ENCODE data around the gene RPS19BP1.
"Not testable (repeated sequence)": the region's sequence is repeated elsewhere in the genome, so short reads cannot be mapped to it uniquely, and the experiment has no call there.

GRCh38 chr22:39507021-39507420 is 25.5 kb downstream of the RPS19BP1 start:
- not testable (repeated sequence) for TF ChIP-seq CTCF (IDR thresholded peaks at IDR 0.05 in 4 of 5, conservative IDR thresholded peaks at IDR 0.05 in 1 of 5); POLR2A (IDR thresholded peaks at IDR 0.05)
